A172 (cell line): Measurements from ENCODE around the gene TTLL11. TPM values are rescaled to one million over a fixed set of nuclear protein-coding genes. Genes with fewer than 3 reads are reported as not detected.

Source experiments
- DNase-seq: peaks from one replicate; pipeline ENCODE4 v3.0.0-alpha.2; 2015; ENCODE audit warnings: low spot score
- total RNA-seq: library from RNA; depleted of rRNA; stranded (reverse); fragments of >200 nt; shearing (Covaris generic); gene quantifications from 2 replicates; pipeline ENCODE4 v1.2.3, GENCODE V29; 2014; rRNA removed

The TTLL11 gene, protein sequence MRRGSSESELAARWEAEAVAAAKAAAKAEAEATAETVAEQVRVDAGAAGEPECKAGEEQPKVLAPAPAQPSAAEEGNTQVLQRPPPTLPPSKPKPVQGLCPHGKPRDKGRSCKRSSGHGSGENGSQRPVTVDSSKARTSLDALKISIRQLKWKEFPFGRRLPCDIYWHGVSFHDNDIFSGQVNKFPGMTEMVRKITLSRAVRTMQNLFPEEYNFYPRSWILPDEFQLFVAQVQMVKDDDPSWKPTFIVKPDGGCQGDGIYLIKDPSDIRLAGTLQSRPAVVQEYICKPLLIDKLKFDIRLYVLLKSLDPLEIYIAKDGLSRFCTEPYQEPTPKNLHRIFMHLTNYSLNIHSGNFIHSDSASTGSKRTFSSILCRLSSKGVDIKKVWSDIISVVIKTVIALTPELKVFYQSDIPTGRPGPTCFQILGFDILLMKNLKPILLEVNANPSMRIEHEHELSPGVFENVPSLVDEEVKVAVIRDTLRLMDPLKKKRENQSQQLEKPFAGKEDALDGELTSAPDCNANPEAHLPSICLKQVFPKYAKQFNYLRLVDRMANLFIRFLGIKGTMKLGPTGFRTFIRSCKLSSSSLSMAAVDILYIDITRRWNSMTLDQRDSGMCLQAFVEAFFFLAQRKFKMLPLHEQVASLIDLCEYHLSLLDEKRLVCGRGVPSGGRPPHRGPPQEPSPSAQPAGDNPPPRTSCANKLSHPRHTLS
- 2.7 and 3.6 TPM in 2 replicates for total RNA-seq

DNA sequence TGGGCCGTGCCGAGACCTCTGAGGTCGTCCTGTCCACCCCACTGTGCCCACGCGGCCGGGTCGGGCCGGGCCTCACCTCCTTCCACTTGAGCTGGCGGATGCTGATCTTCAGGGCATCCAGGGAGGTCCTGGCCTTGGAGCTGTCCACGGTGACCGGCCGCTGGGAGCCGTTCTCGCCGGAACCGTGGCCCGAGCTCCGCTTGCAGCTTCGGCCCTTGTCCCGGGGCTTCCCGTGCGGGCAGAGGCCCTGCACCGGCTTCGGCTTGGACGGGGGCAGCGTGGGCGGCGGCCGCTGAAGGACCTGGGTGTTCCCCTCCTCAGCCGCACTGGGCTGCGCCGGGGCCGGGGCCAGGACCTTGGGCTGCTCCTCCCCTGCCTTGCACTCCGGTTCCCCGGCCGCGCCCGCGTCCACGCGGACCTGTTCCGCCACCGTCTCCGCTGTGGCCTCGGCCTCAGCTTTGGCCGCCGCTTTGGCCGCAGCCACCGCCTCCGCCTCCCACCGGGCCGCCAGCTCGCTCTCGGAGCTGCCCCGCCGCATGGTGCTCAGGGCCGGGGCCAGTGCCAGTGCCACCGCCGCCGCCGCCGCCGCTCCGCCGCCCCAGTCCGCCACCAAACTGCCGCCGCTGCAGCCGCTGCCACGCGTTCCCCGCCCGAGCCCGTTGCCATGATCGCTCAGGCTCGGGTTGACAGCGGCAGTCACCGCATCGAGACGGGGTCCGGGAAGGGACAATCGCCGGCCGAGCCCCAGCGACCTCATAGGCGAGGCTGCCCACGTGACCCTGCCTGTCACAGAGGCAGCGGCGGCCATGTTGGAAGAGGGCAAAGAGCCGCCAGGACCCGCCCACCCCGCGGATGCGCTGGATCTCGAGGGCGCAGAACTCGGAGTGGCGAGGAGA, at the start of gene TTLL11:
TSS of gene TTLL11 (minus strand) at position 698 of the 896 bp plus-strand sequence. CDS start at position 538, 160 bp downstream.
- DNase-seq, result peak; percentile 89

DNA sequence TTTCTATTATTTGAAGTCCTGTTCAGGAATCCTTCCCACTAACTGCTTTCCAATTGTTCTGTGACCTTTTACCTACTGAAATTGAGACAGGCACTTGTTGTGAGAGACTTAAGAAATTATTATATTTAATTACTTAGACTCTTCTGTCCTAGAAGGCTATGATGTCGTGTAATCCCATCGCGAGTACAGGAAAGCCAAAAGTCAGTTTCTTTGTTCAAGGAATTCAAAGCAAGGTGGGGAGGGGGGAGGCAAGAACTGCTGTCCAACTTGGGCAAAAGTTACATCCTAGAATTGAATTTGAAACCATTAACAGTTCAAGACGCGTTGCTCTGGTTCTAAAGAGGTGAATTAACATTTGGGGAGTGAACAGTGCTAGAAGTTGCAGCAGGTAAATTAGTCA, 48.6 kb upstream of the TTLL11 start:
- no peak for DNase-seq

DNA sequence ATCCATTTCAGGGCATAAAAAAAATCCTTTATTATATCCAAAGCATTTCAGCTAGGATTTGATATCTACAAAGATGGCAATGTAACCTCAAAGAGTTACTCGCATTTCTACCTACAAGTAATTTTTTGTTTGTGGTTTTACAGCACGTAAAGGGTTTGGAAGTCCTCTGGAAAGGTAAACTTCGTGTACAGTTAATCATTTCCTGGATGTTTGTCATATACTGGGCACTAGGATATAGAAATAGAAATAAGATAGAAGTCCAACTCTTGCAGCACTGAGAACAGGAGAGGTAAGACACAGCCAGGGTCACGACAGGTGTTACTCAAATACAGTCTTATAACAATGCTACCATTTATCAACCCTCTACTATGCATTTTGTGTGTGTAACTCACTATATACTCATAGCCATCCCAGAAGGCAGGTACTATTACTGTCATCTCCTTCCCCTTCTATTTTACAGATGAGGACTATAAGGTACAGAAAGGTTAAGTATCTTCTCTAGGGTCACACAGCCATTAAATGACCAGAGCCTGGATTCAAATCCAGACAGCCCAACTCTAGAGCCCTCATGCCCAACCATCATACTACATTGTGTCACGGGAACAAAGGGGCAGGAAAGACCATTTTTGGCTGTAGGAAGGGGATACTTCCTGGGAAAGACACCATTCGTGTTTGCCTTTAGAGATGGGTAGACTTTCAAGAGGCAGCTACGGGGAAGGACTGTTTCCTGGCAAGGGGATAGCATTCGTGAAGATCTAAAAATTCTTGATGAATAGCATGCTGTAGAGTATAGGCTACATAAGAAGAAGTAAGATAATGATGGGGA, 47.5 kb upstream of the TTLL11 start:
- no peak for DNase-seq

DNA sequence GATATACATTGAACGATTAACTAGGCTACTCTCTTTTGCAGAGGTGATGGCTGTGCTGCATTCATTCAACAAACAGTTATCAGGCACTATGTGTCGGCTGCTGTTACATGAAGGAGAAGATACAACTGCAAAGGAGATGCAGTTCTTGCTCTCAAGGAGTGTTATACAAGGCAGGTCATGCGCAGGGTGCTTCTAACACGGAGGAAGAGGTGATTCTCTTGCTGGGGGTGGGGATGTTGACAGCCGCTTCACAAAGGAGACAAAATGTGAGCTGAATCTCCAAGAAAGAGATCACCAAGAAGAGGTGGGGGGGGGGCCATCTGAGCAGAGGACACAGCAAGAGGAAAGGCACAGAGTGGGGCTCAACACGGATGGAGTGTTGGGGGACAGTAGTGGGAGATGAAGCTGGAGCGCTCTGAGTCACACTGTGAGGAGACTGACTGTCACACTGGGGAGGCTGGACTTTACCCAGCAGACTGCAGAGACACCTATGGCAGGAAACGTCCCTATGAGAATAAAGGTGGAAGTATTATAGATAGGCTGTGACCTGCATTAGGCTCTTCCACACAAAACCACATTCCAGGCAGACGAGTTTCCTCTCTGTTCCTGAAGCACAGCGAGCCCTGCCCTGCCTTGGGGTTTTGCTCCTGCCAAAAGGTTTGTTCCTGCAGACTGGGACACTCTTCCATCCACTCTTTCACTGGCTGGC, 45.6 kb upstream of the TTLL11 start:
- DNase-seq, result no peak

DNA sequence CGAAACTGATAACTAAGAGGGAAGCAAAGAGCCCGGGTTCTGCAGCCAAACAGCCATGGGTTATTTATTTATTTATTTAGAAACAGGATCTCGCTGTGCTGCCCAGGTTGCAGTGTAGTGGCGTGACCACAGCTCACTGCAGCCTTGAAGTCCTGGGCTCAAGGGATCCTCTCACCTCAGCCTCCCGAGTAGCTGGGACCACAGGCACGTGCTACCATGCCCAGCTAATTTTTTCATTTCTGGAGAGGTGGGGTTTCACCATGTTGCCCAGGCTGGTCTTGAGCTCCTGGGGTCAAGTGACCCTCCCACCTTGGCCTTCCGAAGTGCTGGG, 42.4 kb upstream of the TTLL11 start:
- DNase-seq, result no peak

DNA sequence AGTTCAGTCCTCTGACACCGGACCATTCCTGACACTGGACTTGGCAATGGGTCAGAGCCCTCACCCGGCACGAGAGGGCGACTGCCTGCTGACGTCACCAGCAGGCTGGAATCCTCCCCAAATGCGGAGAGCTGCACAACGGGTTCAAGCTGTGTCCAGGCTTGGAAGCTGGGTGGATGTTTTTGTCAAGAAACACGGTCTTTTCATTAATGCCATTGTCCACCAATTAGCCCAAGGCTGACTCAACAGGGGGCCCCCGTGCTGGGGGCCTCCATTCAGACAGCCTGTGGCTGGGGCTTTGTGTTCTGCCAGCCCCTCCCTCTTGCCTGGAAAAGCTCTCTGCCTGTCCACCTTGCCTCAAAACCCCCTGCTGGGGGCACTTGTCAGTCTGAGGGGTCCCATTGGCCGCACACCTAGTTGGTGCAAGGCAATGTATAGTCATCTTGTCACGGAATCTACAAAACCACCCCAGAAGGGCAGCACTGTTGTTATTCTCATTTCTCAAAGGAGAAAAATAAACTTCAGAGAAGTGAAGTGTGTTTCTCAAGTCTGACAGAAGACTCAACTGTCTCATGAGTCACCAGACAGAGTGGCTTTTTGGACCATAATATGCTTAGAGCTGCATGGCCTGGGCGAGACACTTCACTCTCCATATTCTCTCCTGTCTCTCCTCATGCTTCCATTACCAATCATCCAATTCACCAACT, 41.9 kb upstream of the TTLL11 start:
- DNase-seq, result no peak

DNA sequence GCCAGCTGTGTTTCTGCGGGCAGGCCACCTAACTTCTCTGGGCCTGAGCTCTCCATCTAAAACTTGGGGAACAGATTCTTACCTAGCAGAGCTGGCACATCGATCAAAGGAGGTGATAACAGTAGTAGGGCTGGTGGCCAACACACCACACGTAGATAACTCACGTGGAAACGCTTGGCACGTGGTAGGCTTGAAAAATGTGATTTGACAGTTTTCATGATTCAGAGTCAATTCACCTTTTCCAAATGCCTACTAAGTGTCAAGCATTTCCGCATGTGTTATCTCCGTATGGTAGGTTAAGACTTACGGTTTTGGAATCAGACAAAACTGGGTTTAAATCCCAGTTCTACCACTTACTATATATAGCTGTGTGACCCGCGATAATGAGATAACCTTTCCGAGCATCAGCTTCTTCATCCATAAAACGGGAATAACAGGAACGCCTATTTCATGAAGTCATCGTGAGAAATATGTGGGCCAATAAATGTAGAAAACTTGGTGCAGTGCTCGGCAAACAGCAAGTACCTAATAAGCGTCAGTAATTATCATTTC, 41.0 kb upstream of the TTLL11 start:
- DNase-seq, result no peak

DNA sequence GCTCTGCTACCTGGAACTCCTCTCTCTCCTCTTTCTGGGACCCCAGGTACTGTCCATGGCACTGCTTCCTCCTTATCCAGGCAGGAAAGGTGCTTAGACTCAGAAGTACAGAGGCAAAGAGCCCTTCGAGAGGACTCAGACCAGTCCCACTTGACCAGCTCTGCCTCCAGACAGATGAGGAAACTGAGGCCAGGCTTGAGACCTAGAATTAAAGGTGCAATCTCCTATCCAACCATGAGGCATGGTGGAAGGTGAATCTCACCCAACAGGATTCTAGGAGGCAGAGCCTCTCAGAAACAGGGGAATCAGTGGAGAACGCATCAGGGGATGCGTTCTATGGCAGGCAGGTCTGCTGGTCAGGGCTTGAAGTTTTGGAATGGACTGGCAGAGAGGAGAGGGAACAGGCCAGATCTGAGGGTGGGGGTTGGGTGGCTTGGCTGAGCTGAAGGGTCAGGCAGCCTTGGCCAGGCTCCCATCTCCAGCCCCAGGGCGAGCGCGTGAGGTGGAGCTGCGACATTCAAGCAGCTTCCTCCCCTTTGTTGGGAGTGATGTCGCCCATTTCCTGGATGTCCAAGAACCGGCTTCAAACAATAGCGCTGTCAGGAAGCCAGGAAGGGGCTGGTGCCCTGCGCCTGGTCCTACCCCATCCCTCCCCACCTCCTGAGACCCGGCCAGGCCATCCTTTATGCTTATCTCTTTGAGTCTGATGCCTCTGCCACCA, 40.3 kb upstream of the TTLL11 start:
- no peak for DNase-seq

DNA sequence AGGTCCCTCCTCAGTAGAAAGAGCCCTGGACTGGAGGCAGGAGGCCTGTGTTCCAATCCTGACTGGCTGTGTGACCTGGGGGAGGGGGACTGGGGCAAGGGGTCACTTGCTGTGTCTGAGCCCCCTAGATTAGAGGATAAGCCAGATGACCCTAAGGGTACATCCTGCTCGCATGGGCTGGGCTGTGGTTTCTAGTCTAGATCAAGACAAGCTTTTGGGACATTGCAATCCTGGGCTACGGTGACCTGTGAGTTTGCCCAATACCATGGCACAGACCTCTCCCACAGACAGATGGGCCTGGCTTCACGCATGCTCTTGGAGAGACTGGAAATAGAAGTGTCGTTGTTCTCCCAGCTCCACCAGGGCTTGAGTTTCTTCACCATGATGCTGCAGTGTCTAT, 39.4 kb upstream of the TTLL11 start:
- no peak for DNase-seq

DNA sequence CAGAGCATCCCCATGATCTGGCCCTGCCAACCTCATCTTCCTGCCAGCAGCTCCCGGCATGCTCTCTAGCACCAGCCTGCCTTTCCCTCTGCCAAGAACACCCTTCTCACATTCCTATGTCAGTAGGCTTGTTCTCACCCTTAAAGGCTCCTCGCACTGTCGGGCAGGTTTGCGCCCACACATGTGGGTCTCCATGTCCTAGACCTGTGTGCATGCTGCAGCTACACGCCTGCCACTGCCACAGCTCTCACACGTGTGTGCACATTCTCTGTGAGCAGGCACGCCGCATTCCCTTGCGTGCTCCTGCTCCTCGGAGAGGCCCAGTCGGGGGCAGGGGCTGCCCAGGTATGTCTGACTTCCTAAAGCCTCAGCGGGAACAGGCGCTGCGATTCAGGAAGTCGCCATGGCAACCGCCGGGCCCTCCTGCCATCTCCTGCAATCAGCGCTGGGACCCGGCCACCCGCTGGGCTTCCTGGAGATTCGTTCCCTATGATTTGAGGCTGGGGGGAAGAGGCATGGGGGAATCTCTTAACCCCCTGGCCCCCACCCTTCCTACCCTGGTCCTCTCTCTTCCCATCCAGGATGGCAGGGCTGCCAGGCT, 38.4 kb upstream of the TTLL11 start:
- no peak for DNase-seq

DNA sequence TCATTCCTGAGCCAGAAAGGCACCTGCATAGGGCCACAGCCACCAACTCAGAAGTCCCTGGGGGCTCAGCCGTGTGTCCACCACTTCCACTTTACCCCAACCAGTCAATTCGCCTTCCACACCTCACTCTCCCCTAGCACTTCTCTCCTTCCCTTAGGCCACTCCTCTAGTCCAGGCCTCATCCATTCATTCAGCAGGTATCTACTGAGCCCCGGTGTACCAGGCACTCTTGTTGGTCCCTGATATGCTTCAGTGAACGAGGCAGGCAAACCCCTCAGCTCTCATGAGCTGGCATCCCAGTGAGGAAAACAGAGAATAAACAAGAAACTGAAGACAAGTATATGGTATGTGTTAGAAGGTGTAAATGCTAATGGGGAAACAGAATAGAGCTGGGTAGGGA, 37.7 kb upstream of the TTLL11 start:
- no peak for DNase-seq

DNA sequence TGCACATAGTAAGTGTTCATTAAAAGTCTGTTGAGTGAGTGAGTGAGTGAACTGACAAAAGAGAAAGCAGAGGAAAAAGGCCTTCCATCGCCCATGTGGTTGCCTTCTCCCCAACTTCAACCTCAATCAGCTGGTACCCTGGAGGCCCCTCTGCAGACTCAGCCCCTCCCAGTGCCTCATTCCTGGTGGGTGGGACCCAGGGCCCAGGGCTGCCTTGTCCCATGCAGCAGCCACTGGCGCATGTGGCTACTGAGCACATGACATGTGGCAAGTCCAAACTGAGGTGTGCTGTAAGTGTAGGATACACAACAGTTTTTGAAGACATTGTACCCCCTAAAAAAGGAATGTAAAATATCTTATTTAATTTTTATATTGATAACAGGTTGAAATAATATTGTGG, 36.9 kb upstream of the TTLL11 start:
- DNase-seq, result no peak

DNA sequence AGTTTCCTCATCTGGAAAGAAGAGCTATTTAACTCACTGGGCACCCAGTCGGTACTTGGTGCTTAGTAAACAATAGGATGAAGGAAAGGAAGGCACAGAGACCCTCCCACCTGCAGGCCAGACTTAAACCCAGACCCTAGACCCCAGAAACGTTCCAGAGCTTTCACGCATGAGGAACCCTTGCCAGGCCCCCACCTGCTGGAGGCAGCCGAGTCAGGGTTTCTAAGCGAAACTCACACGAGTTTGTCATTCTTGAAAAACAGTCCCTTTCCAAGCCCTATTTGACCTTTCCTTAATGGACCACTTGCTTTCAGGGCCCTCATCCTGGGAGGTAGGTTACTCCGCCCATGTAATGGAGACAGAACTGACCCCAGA, 35.8 kb upstream of the TTLL11 start:
- no peak for DNase-seq

DNA sequence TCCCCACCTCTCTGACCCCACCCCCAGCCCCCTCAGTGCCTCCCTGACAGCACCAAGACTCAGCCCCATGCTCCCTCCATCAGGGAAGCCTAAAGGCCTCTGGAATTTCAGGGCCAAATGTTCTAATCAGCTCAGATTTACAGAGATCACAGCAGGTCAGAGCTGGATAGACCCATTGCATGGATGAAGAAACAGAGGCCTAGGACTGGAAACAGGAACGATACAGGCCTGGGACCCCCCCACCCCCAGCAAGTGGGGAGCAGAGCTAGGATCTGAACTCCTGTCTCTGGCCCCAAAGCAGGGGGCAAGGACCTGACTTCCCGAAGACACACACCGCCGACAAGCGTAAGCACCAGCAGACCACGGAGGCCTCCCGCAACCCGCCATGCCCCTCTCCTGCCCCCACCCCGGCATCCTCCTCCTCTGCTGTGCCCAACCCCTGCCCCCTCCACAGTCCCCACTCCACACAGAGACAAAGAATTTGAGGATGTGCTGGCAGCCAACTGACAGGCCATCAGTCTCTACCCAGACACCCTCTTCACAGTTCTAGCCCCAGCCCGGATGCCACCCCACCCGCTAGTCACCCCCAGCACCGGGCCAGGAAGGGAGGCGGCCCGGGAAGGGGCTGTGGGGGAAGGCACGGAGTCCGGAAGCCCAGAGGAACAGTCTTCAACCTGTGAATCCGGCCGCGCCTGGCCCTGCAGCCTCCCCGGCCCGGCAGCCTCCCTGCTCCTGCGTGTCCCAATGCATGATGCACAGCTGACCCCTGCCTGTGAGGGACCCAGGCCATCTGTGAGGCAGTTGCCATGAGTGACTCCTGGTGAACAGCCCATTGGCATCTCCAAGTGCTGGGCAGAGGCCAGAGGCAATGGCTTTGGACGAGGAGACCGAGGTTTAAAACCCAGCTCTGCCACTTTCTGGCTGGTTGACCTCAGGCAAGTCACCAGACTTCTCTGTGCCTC, 35.2 kb upstream of the TTLL11 start:
- DNase-seq, result no peak

DNA sequence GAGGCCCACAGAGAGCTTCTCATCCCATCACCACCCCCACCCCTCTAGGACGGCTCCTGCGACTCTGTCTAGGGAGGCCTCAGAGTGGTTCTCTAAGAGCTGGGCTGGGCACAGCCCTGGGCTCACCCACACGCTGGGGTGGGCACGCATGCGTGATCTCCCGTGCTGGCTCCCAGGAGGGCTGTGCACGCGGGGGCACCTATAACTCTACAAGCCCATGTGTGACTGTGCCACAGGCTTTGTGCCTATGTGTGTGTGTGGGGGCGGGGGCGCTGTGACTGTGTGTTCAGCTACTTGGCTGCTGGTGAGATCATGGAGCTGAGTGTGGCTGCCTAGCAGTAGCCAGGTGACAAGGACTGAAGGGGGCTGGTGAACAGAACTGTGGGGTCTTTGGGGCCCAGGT, 34.3 kb upstream of the TTLL11 start:
- no peak for DNase-seq

DNA sequence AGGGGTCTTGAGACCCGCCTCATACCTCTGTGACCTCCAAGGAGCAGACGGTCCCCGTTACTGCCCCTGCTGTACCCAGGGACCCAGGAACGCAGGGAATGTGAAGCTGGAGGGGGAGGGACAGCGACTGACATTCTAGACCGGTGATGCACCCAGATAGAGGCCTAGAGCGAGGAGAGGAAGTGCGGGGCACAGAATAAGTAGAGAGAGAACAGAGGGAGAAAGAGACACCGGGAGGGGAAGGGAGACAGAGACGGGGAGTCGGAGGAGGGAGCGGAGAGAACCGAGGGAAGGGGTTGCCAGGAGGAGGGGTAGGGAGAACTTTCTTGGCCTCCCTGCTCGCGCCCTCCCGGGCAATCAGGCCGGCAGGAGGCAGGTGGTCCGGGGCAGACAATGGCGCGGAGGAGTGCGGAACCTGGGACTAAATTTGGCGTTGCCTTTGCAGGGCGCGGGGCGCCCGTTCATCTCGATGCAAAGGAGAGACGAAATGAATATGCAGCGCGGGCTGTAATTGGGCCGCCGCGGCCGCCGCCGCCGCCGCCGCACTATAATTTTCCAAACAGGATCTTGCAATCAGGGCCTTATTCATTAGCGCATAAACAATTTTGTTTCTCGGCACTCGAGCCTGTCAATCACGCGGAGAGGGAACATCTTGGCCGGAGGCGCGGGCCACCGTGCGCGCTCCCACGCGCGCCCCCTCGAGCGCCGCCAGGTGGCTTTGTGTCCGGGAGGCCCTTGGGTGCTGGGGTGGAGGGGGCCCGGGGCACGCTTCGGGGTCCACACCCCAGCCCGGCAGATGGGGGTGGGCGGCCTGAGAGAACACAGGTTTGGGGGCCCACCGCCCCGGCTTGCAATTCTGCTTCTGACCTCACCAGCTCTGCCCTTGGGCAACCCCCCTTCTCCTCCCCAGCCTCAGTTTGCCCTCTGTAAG, 33.5 kb upstream of the TTLL11 start:
- DNase-seq, result no peak
